SK-N-MC (cell line): ENCODE results near the gene HORMAD1.
"Not testable (repeated sequence)": the region's sequence is repeated elsewhere in the genome, so short reads cannot be mapped to it uniquely, and the experiment has no call there.

Experiments
- DNase-seq: peaks from one replicate; pipeline ENCODE4 v3.0.0-alpha.2; 2011; ENCODE audit warnings: low read depth, low spot score
- H3K27ac ChIP-seq: fragments of 200-600 bp; sonication (generic); 2 replicates; pipeline ENCODE4 v1.5.1; 2016; ENCODE audit warnings: mixed run types
- H3K36me3 ChIP-seq: fragments of 200-600 bp; sonication (generic); 2 replicates; pipeline ENCODE4 v1.6.1; 2017; ENCODE audit warnings: antibody characterized with exemption, low read length, mixed read lengths; ENCODE audit not compliant: insufficient read depth
- H3K4me3 ChIP-seq: fragments of 200-600 bp; sonication (generic); 2 replicates; pipeline ENCODE4 v1.5.1; 2016
- H3K9ac ChIP-seq: fragments of 200-600 bp; sonication (generic); 2 replicates; pipeline ENCODE4 v1.8.0; 2017; ENCODE audit warnings: mixed run types, mixed read lengths; ENCODE audit not compliant: insufficient read length
- H3K9me3 ChIP-seq: fragments of 200-600 bp; sonication (generic); 2 replicates; pipeline ENCODE4 v1.6.1; 2017; ENCODE audit warnings: low read depth, mild to moderate bottlenecking, antibody characterized with exemption, low read length, moderate library complexity, mixed read lengths
- EZH2 ChIP-seq: fragments of 200-600 bp; sonication (generic); IDR thresholded peaks from one replicate; pipeline ENCODE4 v1.6.1; 2017; ENCODE audit warnings: antibody characterized with exemption
- FOXP2 ChIP-seq: optimal IDR thresholded peaks from 2 replicates; pipeline ENCODE3; 2011; ENCODE audit warnings: mild to moderate bottlenecking, moderate library complexity; ENCODE audit not compliant: insufficient read depth; ENCODE audit errors: extremely low read length, control extremely low read depth
- POLR2AphosphoS5 ChIP-seq: IDR thresholded peaks from 2 replicates; pipeline ENCODE4 v1.6.1; 2012; ENCODE audit warnings: mild to moderate bottlenecking, low read depth, low read length, borderline replicate concordance

The HORMAD1 gene

GRCh38 chr1:150753416-150753815, 32.7 kb upstream of the HORMAD1 start:
- no peak overlapping the region for H3K4me3 ChIP-seq
- no peak for DNase-seq
- H3K9ac ChIP-seq: no peak overlapping the region
- H3K27ac ChIP-seq: no peak overlapping the region
- no peaks in the 10 kb centered on the region for H3K36me3 ChIP-seq
- no peaks in the 10 kb centered on the region for H3K9me3 ChIP-seq
- no peak for TF ChIP-seq EZH2
- TF ChIP-seq FOXP2: no peak
- TF ChIP-seq POLR2AphosphoS5: no peak

DNA sequence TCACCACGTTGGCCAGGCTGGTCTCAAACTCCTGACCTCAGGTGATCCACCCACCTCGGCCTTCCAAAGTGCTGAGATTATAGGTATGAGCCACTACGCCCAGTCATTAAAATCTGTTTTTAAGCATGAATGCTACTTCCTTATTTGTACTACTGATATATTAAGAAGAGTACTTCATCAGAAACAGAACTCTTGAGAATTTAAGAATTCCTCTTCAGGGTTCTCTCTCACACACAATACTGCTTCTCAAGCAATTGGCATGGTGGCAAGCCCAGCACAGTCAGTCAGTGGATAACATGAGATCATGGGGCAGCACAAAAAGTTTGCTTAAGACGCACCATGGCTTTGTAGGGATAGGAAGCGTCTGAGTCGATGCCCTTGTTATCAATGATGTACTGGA, 30.7 kb upstream of the HORMAD1 start:
- H3K36me3 ChIP-seq: no peaks in the 10 kb centered on the region
- DNase-seq: no peak
- no peak for TF ChIP-seq POLR2AphosphoS5
- no peak for TF ChIP-seq FOXP2
- no peak for TF ChIP-seq EZH2
- H3K9ac ChIP-seq: no peak overlapping the region
- no peaks in the 10 kb centered on the region for H3K9me3 ChIP-seq
- H3K4me3 ChIP-seq: no peak overlapping the region
- no peak overlapping the region for H3K27ac ChIP-seq

DNA sequence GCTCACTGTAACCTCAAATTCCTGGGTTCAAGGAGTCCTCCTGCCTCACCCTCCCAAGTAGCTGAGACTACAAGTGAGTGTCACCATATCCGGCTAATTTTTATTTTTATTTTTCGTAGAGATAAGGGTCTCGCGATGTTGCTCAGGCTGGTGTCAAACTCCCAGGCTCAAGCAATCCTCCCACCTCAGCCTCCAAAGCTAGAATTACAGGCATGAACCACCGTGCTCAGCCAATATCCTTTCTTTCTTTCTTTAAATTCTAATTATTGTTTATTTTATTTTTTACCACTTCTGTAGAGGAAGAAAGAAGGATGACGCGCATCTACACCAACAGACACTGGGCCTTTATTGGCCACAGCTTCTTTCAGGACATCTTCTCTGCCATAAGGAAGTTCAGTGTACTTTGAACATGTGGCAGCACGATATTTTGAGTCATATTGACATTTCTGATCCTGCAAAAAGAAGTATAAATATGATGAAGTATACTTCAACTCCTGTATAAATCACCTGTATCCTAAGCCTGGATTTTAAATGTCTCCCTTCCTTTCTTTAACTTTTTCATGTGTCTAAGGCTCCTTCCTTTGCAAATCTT, 29.1 kb upstream of the HORMAD1 start:
- DNase-seq: no peak
- Histone ChIP-seq H3K36me3 (no peaks in the 10 kb centered on the region), H3K27ac (no peak overlapping the region), H3K4me3 (no peak overlapping the region), H3K9ac (no peak overlapping the region), H3K9me3 (no peaks in the 10 kb centered on the region)
- TF ChIP-seq POLR2AphosphoS5 (no peak), FOXP2 (no peak), EZH2 (no peak)

- DNase-seq: no peak
- no peak overlapping the region for H3K27ac ChIP-seq
- TF ChIP-seq POLR2AphosphoS5: no peak
- no peak for TF ChIP-seq EZH2
- TF ChIP-seq FOXP2: no peak
- no peaks in the 10 kb centered on the region for H3K36me3 ChIP-seq
- H3K4me3 ChIP-seq: no peak overlapping the region
- H3K9ac ChIP-seq: no peak overlapping the region
- no peaks in the 10 kb centered on the region for H3K9me3 ChIP-seq
Measured at GRCh38 chr1:150748878-150749719, 28.4 kb upstream of the HORMAD1 start.

GRCh38 chr1:150730130-150730721, 9.5 kb upstream of the HORMAD1 start:
- TF ChIP-seq EZH2 (no peak), POLR2AphosphoS5 (no peak), FOXP2 (no peak)
- H3K4me3 ChIP-seq: no peak overlapping the region
- no peak overlapping the region for H3K27ac ChIP-seq
- DNase-seq: no peak
- no peak overlapping the region for H3K9ac ChIP-seq
- H3K36me3 ChIP-seq: no peaks in the 10 kb centered on the region
- no peaks in the 10 kb centered on the region for H3K9me3 ChIP-seq

GRCh38 chr1:150724336-150724735, 3.6 kb upstream of the HORMAD1 start:
- H3K27ac ChIP-seq: 0 out of 2 replicates have a peak overlapping the region, but pooled peaks have one; percentile 21
- no peaks in the 10 kb centered on the region for H3K36me3 ChIP-seq
- H3K9ac ChIP-seq: no peak overlapping the region
- H3K4me3 ChIP-seq: no peak overlapping the region
- H3K9me3 ChIP-seq: no peaks in the 10 kb centered on the region
- TF ChIP-seq EZH2 (no peak), POLR2AphosphoS5 (no peak), FOXP2 (no peak)
- DNase-seq: no peak

DNA sequence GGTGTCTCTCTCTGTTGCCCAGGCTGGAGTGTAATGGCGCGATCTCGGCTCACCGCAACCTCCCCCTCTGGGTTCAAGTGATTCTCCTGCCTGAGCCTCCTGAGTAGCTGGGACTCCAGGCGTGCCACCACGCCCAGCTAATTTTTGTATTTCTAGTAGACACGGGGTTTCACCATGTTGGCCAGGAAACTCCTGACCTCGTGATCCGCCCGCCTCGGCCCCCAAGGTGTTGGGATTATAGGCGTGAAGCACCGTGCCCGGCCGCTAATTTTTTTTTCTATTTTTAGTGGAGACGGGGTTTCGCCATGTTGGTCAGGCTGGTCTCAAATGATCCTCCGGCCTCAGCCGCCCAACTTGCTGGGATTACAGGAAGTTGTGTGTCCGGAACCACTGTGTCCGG, 597 bp downstream of the HORMAD1 start:
- Histone ChIP-seq H3K36me3 (no peaks in the 10 kb centered on the region), H3K4me3 (no peak overlapping the region), H3K9ac (no peak overlapping the region), H3K9me3 (no peaks in the 10 kb centered on the region), H3K27ac (no peak overlapping the region)
- TF ChIP-seq EZH2: no peak
- no peak for TF ChIP-seq POLR2AphosphoS5
- TF ChIP-seq FOXP2: no peak
- no peak for DNase-seq

- Histone ChIP-seq H3K27ac (no peak overlapping the region), H3K4me3 (no peak overlapping the region), H3K9ac (no peak overlapping the region), H3K36me3 (no peaks in the 10 kb centered on the region), H3K9me3 (no peaks in the 10 kb centered on the region)
- DNase-seq: no peak
- TF ChIP-seq EZH2: no peak
- no peak for TF ChIP-seq POLR2AphosphoS5
- TF ChIP-seq FOXP2: no peak
Measured at GRCh38 chr1:150718225-150718891, 2.3 kb downstream of the HORMAD1 start.

GRCh38 chr1:150709031-150709430, 11.7 kb downstream of the HORMAD1 start:
- not testable (repeated sequence) for DNase-seq, H3K36me3 ChIP-seq, H3K4me3 ChIP-seq, H3K27ac ChIP-seq, H3K9me3 ChIP-seq, H3K9ac ChIP-seq
